BE2C (cell line): ENCODE data around the gene MPP4.

ENCODE experiments used
- DNase-seq: peaks from one replicate; pipeline ENCODE4 v3.0.0-alpha.2; 2020
- H3K27me3 ChIP-seq: fragments of 250-450 bp; sonication (Bioruptor Pico); 2 replicates; pipeline ENCODE4 v1.5.1; 2020; ENCODE audit warnings: mild to moderate bottlenecking
- H3K36me3 ChIP-seq: fragments of 250-450 bp; sonication (Bioruptor Pico); 2 replicates; pipeline ENCODE4 v1.5.1; 2020; ENCODE audit warnings: mild to moderate bottlenecking
- H3K4me1 ChIP-seq: fragments of 250-450 bp; sonication (Bioruptor Pico); 2 replicates; pipeline ENCODE4 v1.5.1; 2020
- H3K4me3 ChIP-seq: 2 replicates; pipeline ENCODE4 v1.5.1; 2011; ENCODE audit warnings: low read depth, low read length
- H3K9me3 ChIP-seq: fragments of 250-450 bp; sonication (Bioruptor Pico); 2 replicates; pipeline ENCODE4 v1.5.1; 2020
- TF ChIP-seq, protein P1 (sequence below): IDR thresholded peaks from 2 replicates; pipeline ENCODE4 v1.5.1; 2012; ENCODE audit warnings: mild to moderate bottlenecking, low read depth, low read length

MPP4 gene

DNA sequence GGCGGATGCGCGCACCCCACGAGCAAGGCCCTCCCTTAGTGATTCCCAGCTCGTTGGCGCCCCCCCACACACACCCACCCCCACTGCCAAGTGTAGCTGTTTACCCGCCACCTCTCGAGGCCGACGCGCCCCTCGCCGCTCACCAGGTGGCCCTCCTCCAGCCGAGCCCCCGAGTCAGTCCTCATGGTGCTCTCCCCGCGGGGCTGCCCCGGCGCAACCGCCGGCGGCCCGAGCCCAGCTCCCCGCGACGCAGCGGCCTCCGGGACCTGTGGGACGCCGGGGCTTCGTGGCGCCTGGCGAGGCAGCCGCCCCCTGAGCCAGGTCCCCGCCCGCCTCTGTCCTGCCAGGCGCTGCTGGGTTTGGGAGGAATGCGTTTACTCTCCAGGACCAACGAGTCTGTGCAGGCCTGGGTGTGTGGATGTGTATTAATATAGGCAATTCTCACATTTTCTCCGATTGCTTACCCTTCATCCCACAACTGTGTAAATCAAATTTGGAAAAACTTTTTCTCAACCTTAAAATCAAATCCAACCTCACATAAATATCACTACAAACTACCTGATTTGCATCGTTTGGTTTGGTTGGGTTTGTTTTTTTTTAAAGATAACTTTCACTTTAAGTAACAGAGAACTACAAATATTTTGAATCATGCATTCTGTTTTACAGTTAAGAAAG, 55.1 kb downstream of the MPP4 start, which contains the start of gene TMEM237:
TSS of gene TMEM237 (minus strand) at position 288 of the 675 bp plus-strand sequence. CDS start at position 185, 103 bp downstream.
- H3K36me3 ChIP-seq: peaks cover 3% of the 10 kb centered on the region; the same call in 1 of the 2 replicates
- no peaks in the 10 kb centered on the region for H3K9me3 ChIP-seq
- TF ChIP-seq, protein P1, sequence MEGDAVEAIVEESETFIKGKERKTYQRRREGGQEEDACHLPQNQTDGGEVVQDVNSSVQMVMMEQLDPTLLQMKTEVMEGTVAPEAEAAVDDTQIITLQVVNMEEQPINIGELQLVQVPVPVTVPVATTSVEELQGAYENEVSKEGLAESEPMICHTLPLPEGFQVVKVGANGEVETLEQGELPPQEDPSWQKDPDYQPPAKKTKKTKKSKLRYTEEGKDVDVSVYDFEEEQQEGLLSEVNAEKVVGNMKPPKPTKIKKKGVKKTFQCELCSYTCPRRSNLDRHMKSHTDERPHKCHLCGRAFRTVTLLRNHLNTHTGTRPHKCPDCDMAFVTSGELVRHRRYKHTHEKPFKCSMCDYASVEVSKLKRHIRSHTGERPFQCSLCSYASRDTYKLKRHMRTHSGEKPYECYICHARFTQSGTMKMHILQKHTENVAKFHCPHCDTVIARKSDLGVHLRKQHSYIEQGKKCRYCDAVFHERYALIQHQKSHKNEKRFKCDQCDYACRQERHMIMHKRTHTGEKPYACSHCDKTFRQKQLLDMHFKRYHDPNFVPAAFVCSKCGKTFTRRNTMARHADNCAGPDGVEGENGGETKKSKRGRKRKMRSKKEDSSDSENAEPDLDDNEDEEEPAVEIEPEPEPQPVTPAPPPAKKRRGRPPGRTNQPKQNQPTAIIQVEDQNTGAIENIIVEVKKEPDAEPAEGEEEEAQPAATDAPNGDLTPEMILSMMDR: no peak
- H3K4me1 ChIP-seq: no peaks in the 10 kb centered on the region; the same call in 1 of the 2 replicates
- H3K27me3 ChIP-seq: no peaks in the 10 kb centered on the region
- DNase-seq: peak; percentile 65
- H3K4me3 ChIP-seq: peak within 1 kb of the TSS; percentile 71

DNA sequence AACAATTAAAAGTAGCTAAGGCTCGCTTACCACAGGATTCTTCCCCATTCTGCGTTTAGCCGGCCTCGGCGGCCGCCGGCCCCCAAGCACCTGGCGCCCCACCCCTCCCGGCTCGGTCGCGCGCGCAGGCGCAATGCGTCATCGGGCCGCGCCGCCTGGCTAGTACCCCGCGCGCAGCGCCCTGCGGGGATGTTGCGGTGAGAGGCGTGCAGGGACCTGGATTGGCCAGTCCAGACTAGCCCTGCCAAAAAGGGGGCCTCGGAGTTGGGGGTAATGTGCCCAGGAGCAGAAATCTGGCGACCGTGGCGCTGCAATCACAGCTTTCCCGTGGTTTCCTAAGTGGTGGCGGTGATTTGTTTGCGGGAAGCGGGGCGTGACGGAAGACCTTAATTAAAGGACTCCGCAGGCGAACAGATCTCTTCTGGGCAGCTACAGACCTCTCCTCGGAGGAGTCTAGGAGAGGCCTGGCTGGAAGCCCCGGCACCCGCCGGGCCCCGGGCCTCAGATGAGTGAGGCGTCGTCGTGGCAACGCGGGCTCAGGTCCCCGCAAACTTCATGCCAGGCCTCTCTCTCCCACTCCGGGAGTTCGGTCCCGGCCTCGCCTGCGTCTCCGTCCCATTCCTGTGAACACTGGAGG, 55.7 kb downstream of the MPP4 start:
- Histone ChIP-seq H3K4me1 (no peaks in the 10 kb centered on the region; the same call in 1 of the 2 replicates), H3K27me3 (no peaks in the 10 kb centered on the region), H3K4me3 (peak overlapping the region; percentile 71), H3K9me3 (no peaks in the 10 kb centered on the region), H3K36me3 (peaks cover 9% of the 10 kb centered on the region)
- peak; percentile 91 for DNase-seq
- TF ChIP-seq, protein P1: no peak

DNA sequence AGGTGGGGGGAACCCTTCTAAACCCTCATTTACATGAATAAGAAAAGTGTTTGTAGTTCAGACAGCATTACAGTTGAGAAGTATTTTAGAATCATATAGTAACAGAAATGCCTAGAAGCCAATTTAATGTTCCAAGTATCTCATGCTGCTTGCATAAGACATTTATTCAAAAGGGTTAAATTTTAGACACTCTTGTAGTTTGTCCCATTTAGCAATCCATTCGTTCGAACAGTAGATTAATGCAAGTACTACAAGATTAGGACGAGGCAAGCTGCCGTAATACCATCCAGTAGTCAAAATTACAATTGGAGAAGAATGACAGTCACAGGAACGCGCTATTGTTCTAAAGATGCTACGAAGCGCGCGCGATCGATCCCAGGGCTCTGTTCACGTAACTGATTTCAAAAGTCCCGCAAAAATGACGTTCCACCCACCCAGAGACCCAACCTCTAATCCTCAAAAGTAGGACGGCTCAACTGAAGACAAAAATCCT, 56.3 kb downstream of the MPP4 start:
- H3K4me3 ChIP-seq: peak overlapping the region; percentile 71
- H3K27me3 ChIP-seq: no peaks in the 10 kb centered on the region
- peaks cover 9% of the 10 kb centered on the region for H3K36me3 ChIP-seq
- H3K9me3 ChIP-seq: no peaks in the 10 kb centered on the region
- TF ChIP-seq, protein P1: no peak
- no peak for DNase-seq
- H3K4me1 ChIP-seq: no peaks in the 10 kb centered on the region; the same call in 1 of the 2 replicates

DNA sequence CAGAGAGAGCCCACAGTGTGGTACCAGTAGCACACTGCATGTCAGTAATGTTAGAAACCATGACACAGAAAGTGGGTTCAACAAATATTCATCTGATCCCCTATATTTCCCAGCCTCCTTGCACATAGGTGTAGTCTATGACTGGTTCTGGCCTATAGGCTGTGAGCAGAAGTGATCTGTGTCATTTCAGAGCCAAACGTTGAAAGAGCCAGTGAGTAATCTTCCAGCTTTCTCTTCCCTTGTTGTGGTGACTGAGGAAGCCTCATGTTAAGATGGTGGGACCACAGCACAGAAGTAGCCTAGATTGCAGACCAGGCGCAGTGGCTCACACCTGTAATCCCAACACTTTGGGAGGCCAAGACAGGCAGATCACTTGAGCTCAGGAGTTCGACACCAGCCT, 59.2 kb downstream of the MPP4 start:
- H3K27me3 ChIP-seq: no peaks in the 10 kb centered on the region
- no peaks in the 10 kb centered on the region for H3K9me3 ChIP-seq
- H3K4me1 ChIP-seq: peaks cover 5% of the 10 kb centered on the region
- TF ChIP-seq, protein P1: no peak
- no peak for DNase-seq
- H3K4me3 ChIP-seq: no peak overlapping the region
- H3K36me3 ChIP-seq: peaks cover 28% of the 10 kb centered on the region

DNA sequence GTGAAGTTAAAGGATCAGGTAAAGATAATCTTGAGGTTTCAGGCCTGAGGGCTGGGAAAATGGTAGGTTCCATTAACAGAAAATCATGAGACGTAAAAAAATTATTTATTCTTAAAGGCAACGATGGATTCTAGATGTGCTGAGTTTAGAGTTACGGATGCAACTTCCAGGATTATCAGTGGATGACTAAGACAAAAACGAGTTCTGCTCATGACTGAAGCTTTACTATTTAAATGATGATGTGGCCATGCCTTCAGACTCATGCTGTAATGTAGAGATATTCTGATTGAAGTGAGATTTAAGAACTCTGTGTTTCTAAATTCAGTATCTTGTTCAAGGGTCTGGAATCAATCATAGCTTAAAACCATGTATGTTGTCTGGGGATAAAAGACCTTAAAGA, 60.1 kb downstream of the MPP4 start:
- DNase-seq: no peak
- no peak overlapping the region for H3K4me3 ChIP-seq
- H3K4me1 ChIP-seq: peaks cover 13% of the 10 kb centered on the region
- H3K27me3 ChIP-seq: no peaks in the 10 kb centered on the region
- H3K36me3 ChIP-seq: peaks cover 28% of the 10 kb centered on the region
- H3K9me3 ChIP-seq: no peaks in the 10 kb centered on the region
- TF ChIP-seq, protein P1: no peak
